Measurements from ENCODE around the gene NANOS1.
"Not testable (repeated sequence)": the region's sequence is repeated elsewhere in the genome, so short reads cannot be mapped to it uniquely, and the experiment has no call there.

The NANOS1 gene

DNA sequence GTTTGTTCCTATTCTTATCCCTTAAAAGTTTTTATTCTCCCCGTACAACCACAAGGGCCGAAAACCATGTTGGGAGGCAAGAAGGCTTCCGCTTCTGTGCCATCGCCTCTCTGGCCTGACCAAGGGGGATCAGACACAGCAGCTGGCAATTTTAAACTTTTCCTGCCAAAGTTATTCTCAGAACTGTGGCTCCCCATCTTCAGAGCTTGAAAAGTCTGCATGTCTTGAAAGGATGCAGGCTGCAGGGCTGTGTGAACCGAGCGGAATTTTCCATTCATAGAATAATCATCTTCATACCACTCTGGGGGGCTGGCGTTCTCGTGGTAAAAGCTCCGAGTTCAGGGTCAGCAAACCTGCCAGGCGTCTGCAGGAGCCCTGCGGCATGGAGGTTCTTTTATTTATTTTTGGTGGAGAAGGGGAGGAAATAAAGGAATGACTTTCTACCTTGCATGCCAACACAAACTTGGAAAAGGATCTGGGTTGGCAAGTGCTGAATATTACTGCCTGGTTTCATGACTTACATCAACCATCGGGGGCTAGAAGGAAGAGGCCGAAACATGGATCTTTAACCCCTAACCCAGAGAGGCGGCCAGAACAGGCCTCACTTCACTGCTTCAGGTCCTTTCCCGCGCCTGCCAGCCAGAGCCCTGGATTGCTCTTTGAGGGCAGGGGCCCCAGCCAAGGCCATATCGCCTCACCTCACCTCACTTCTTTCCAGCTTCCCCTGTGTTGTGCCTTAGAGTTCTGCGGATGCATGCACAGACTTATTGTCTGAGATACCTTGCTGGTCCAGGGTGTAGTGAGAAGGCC is 3.0 kb upstream of the NANOS1 start:
- no peak overlapping the region for H3K4me3 ChIP-seq (ENCODE audit: low read length)
- TF ChIP-seq, protein P1, sequence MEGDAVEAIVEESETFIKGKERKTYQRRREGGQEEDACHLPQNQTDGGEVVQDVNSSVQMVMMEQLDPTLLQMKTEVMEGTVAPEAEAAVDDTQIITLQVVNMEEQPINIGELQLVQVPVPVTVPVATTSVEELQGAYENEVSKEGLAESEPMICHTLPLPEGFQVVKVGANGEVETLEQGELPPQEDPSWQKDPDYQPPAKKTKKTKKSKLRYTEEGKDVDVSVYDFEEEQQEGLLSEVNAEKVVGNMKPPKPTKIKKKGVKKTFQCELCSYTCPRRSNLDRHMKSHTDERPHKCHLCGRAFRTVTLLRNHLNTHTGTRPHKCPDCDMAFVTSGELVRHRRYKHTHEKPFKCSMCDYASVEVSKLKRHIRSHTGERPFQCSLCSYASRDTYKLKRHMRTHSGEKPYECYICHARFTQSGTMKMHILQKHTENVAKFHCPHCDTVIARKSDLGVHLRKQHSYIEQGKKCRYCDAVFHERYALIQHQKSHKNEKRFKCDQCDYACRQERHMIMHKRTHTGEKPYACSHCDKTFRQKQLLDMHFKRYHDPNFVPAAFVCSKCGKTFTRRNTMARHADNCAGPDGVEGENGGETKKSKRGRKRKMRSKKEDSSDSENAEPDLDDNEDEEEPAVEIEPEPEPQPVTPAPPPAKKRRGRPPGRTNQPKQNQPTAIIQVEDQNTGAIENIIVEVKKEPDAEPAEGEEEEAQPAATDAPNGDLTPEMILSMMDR (conservative IDR thresholded peaks at IDR 0.05; ENCODE audit: low read depth, low read length), result no peak

DNA sequence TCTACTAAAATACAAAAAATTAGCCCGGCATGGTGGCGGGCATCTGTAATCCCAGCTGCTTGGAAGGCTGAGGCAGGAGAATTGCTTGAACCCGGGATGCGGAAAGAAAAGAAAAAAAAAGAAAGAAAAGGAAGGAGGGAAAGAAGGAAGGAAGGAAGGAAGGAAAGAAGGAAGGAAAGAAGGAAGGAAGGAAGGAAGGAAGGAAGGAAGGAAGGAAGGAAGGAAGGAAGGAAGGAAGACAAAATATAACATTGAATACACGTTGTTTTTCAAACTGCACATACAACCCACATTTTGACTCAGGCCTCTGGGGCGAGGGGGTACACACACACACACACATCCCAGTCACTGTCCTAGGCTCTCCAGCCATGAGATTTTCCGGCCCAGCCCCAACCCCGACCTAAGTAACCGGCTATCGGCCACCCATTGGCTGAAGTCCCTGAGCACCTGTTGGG is 1.0 kb upstream of the NANOS1 start:
- peak overlapping the region; percentile 39 for H3K4me3 ChIP-seq (ENCODE audit: low read length)
- not testable (repeated sequence) for DNase-seq (ENCODE audit: low read depth)

More for the DNA sequence above, 3.0 kb upstream of the NANOS1 start:
- no peak for DNase-seq (ENCODE audit: low read depth)

DNA sequence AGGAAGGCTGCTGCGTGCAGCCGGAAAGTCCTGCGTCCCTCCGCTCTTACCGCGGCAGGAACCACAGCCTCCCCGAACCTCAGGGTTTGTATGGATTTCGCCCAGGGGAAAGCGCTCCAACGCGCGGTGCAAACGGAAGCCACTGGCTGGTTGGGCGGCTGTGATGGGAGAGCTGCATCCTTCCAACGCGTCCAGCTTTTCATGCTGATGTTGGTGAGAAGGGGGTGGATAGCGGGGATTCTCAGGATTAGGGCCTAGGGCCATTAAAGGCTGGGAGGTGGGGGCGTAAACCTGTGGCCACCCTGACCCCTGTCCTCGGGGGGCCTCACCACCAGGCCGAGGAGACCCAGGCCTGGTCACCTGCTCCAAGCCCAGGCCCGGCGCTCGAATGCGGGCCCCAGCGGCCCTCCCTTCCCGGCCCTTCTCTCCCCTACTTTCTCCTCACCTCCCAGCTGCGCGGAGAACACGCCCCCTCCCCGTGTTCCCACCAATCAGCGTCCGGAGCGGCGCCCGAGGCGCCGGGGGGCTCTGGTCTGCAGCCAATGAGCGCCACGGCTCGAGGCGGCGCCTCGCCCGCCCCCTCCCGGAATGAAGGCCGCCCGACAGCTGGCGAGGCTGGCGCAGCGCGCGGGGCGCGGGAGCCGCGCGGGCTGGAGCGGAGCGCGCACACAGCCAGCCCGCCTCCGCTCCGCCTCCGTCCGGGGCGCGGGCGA is 458 bp upstream of the NANOS1 start:
- TF ChIP-seq, protein P1 (conservative IDR thresholded peaks at IDR 0.05; ENCODE audit: low read depth, low read length), result no peak
- H3K4me3 ChIP-seq (ENCODE audit: low read length), result peak overlapping the region; percentile 39
- no peak for DNase-seq (ENCODE audit: low read depth)

DNA sequence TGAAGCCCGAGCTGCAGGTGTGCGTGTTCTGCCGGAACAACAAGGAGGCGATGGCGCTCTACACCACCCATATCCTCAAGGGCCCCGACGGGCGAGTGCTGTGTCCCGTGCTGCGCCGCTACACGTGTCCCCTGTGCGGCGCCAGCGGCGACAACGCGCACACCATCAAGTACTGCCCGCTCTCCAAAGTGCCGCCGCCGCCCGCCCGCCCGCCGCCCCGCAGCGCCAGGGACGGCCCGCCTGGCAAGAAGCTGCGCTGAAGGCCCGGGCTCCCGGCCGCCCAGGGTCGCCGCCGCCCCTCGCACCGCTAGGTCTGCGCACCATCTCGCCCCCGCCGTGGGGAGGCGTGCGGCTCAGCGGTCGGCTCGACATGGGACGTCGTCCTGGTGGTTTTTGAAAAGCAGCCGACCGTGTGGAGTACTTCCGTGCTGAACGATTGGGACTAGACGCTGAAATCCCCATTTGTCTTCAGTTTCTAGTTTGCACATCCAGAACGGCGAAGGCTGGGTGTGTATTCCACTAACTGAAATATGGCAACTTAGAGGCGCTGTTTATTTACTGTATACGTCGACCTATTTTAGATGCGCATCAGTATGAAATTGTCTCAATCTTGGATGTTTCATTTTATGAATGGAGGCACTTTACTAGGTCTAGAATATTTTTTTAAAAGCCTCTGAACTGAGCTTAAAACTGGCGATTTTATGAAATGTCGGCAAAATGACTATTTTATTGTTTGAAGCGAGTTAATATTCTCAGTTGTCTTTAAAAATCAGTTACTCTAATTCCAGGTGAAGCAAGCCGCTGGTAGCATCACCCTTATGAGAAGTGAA is 1.1 kb downstream of the NANOS1 start:
- H3K4me3 ChIP-seq (ENCODE audit: low read length), result peak overlapping the region; percentile 55
- DNase-seq (ENCODE audit: low read depth), result no peak
- TF ChIP-seq, protein P1 (conservative IDR thresholded peaks at IDR 0.05; ENCODE audit: low read depth, low read length), result no peak

DNA sequence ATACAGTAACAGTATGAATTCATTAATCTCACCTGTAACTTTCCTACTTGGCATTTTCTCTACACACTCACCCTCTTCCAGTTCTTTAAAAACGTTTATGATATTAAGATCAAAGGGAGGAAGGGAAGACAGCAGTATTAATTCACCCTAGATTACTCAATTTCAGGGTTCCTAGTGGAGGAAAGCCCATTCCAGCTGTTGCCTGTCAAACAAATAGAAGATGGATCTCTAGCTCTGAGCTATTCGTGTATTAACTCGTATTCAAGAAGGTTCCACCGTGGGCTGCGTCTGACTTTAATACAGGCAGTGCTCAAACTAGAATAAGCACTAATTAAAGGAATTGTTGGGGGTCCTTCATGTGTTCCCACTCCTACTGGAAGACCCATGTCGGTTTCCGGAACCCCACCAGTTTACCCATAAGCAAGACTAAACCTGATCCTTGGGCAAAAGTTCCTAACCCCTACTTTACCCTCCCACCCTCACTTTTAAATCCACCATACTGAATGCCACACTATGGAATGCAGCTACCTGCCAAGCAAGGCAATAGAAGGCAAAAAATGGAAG is 2.1 kb downstream of the NANOS1 start:
- TF ChIP-seq, protein P1 (conservative IDR thresholded peaks at IDR 0.05; ENCODE audit: low read depth, low read length), result no peak
- no peak for DNase-seq (ENCODE audit: low read depth)
- peak overlapping the region; percentile 55 for H3K4me3 ChIP-seq (ENCODE audit: low read length)

DNA sequence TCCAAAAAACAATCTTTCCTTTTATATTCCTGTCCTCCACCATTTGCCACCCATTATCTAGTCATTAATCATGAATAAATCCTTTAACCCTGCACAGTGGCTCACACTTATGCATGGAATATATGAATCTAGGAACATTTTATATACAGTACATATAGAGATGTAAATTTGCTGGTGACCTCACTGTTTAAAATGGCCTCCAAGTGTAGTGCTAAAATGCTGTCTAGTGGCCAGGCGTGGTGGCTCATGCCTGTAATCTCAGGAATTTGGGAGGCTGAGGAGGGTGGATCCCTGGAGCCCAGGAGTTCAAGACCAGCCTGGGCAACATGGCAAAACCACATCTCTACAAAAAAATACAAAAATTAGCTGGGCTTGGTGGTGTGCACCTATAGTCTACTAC is 9.6 kb downstream of the NANOS1 start:
- no peak for DNase-seq (ENCODE audit: low read depth)
- no peak overlapping the region for H3K4me3 ChIP-seq (ENCODE audit: low read length)
- TF ChIP-seq, protein P1 (conservative IDR thresholded peaks at IDR 0.05; ENCODE audit: low read depth, low read length), result no peak

DNA sequence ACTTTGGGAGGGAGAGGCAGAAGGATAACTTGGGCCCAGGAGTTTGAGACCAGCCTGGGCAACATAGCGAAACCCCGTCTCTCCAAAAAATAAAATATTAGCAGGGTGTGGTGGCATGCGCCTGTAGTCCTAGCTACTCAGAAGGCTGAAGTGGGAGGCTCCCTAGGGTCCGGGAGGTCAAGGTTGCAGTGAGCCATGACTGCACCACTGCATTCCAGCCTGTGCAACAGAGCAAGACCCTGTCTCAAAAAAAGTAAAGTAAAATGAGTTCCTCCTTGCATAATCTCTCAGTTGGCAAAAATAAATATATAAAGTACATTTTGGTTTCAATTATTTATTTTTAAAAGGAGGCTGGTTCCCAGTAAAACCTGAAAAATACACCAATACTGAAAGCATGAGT is 11.8 kb downstream of the NANOS1 start:
- no peak overlapping the region for H3K4me3 ChIP-seq (ENCODE audit: low read length)
- no peak for DNase-seq (ENCODE audit: low read depth)
- TF ChIP-seq, protein P1 (conservative IDR thresholded peaks at IDR 0.05; ENCODE audit: low read depth, low read length), result no peak

Data from retinal pigment epithelial cell (primary cell).